Astrocyte (in vitro differentiated cells and primary cell): Measurements from ENCODE around the gene NPW. TPM values are rescaled to one million over a fixed set of nuclear protein-coding genes. Genes with fewer than 3 reads are reported as not detected.

Experiments used
- DNase-seq: peaks from one replicate; pipeline ENCODE4 v3.0.0-alpha.2; 2010; ENCODE audit warnings: low read depth
- FAIRE-seq: peaks from 2 replicates; lab custom pipeline; 2011; peaks lifted over from hg19 to GRCh38; lab: Jason Lieb, UNC
- H2AFZ ChIP-seq: 2 replicates; pipeline ENCODE4 v1.6.0; 2012; ENCODE audit warnings: low read depth, low read length, inconsistent platforms
- H3K27ac ChIP-seq: 2 replicates; pipeline ENCODE4 v1.5.1; 2011; ENCODE audit warnings: low read depth, low read length, inconsistent platforms
- H3K27me3 ChIP-seq: 2 replicates; pipeline ENCODE4 v1.6.0; 2011; ENCODE audit warnings: low read length, inconsistent platforms; ENCODE audit not compliant: insufficient read depth
- H3K36me3 ChIP-seq: 2 replicates; pipeline ENCODE4 v1.5.1; 2011; ENCODE audit warnings: low read length, inconsistent platforms; ENCODE audit not compliant: insufficient read depth
- H3K4me1 ChIP-seq: 2 replicates; pipeline ENCODE4 v1.5.1; 2011; ENCODE audit warnings: low read length, inconsistent platforms; ENCODE audit not compliant: insufficient read depth
- H3K4me2 ChIP-seq: 2 replicates; pipeline ENCODE4 v1.6.0; 2012; ENCODE audit warnings: low read length, inconsistent platforms
- H3K4me3 ChIP-seq: 2 replicates; pipeline ENCODE4 v1.5.1; 2011; ENCODE audit warnings: low read depth, mild to moderate bottlenecking, low read length, inconsistent platforms; ENCODE audit not compliant: insufficient read depth
- H3K79me2 ChIP-seq: 2 replicates; pipeline ENCODE4 v1.6.0; 2012; ENCODE audit warnings: mild to moderate bottlenecking, low read length, inconsistent platforms; ENCODE audit not compliant: insufficient read depth
- H3K9ac ChIP-seq: 2 replicates; pipeline ENCODE4 v1.6.0; 2012; ENCODE audit warnings: mild to moderate bottlenecking, low read length, inconsistent platforms
- H3K9me3 ChIP-seq: 2 replicates; pipeline ENCODE4 v1.5.1; 2012; ENCODE audit warnings: low read depth, mild to moderate bottlenecking, low read length, inconsistent platforms; ENCODE audit not compliant: insufficient read depth
- H4K20me1 ChIP-seq: 2 replicates; pipeline ENCODE4 v1.6.0; 2012; ENCODE audit warnings: low read length, inconsistent platforms; ENCODE audit not compliant: insufficient read depth
- H3K27ac Mint-ChIP-seq: one replicate; pipeline ENCODE4 v1.8.0; 2021; ENCODE audit warnings: mild to moderate bottlenecking, mixed read lengths; ENCODE audit not compliant: unreplicated experiment
- H3K27me3 Mint-ChIP-seq: one replicate; pipeline ENCODE4 v1.8.0; 2021; ENCODE audit warnings: low read depth, mixed read lengths; ENCODE audit not compliant: unreplicated experiment
- H3K36me3 Mint-ChIP-seq: one replicate; pipeline ENCODE4 v1.8.0; 2021; ENCODE audit warnings: low read depth, mixed read lengths; ENCODE audit not compliant: unreplicated experiment
- H3K4me1 Mint-ChIP-seq: one replicate; pipeline ENCODE4 v1.8.0; 2021; ENCODE audit warnings: low read depth, mixed read lengths; ENCODE audit not compliant: unreplicated experiment
- H3K4me3 Mint-ChIP-seq: one replicate; pipeline ENCODE4 v1.8.0; 2021; ENCODE audit warnings: mild to moderate bottlenecking, moderate library complexity, mixed read lengths; ENCODE audit not compliant: unreplicated experiment
- H3K9me3 Mint-ChIP-seq: one replicate; pipeline ENCODE4 v1.8.0; 2021; ENCODE audit warnings: mild to moderate bottlenecking, mixed read lengths; ENCODE audit not compliant: unreplicated experiment
- EZH2 ChIP-seq: IDR thresholded peaks from 2 replicates; pipeline ENCODE4 v1.6.1; 2012; ENCODE audit warnings: mild to moderate bottlenecking, low read length, inconsistent platforms; ENCODE audit not compliant: insufficient read depth
- total RNA-seq: library from RNA; stranded (reverse); gene quantifications from 2 replicates; pipeline ENCODE4 v1.2.1, GENCODE V29; 2021
- TF ChIP-seq, protein P1 (sequence below): IDR thresholded peaks from 2 replicates; pipeline ENCODE4 v1.5.1; 2011; ENCODE audit warnings: low read depth, mild to moderate bottlenecking, inconsistent platforms, low read length, moderate library complexity; ENCODE audit not compliant: insufficient read depth

NPW gene
- total RNA-seq, 1 donor from 2014 or later, result 2.1 TPM

DNA sequence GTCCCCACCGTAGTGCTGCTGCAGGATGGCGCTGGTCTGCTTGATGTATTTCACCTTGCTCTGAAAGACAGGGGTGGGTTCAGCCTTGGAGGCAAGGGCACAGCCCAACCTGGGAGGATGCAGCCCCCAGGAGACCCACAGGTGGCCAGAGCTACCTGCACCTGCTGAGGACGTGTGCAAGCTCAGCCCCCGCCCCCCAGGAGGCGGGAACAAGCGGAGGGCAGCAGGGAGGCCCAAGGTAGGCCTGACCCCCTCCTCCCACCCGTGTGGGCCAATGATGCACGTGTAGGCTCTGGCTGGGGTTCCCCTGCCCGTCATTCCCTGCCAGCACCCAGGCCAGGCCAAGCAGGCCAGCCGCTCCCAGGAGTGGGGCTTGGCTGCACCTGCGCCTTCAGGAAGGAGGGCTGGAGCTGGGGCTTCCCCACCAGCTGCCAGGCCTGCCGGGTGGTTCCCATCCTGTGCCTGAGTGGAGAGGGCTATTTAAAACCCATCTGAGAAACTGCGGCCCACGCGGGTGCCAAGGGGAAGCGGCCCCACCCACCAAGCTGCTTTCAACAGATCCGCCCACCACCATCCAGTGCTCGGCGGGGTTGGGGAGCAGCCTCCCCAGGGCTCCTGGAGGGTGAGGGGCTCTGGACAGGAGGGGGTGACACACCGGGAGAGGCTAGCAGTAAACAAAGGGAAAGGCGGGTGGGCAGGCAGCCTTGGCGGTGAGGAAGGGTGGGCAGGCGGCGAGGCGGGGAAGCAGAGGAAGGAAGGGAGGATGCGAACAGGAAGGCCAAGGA is 24.3 kb downstream of the NPW start:
- Histone ChIP-seq H3K4me1 (peaks cover 40% of the 10 kb centered on the region), H3K4me3 (no peak overlapping the region), H3K4me2 (no peak overlapping the region), H3K9me3 (no peaks in the 10 kb centered on the region), H3K9ac (no peak overlapping the region), H3K79me2 (peaks cover 11% of the 10 kb centered on the region), H3K27me3 (no peaks in the 10 kb centered on the region), H3K36me3 (no peaks in the 10 kb centered on the region), H3K27ac (no peak overlapping the region), H4K20me1 (peaks cover 3% of the 10 kb centered on the region), H2AFZ (no peak overlapping the region)
- peaks cover 3% of the 10 kb centered on the region for H3K36me3 Mint-ChIP-seq
- H3K4me1 Mint-ChIP-seq, result peaks cover 8% of the 10 kb centered on the region
- H3K9me3 Mint-ChIP-seq, result no peaks in the 10 kb centered on the region
- no peak overlapping the region for H3K27ac Mint-ChIP-seq
- TF ChIP-seq, protein P1, sequence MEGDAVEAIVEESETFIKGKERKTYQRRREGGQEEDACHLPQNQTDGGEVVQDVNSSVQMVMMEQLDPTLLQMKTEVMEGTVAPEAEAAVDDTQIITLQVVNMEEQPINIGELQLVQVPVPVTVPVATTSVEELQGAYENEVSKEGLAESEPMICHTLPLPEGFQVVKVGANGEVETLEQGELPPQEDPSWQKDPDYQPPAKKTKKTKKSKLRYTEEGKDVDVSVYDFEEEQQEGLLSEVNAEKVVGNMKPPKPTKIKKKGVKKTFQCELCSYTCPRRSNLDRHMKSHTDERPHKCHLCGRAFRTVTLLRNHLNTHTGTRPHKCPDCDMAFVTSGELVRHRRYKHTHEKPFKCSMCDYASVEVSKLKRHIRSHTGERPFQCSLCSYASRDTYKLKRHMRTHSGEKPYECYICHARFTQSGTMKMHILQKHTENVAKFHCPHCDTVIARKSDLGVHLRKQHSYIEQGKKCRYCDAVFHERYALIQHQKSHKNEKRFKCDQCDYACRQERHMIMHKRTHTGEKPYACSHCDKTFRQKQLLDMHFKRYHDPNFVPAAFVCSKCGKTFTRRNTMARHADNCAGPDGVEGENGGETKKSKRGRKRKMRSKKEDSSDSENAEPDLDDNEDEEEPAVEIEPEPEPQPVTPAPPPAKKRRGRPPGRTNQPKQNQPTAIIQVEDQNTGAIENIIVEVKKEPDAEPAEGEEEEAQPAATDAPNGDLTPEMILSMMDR, result no peak
- no peak for TF ChIP-seq EZH2
- DNase-seq, result no peak
- H3K27me3 Mint-ChIP-seq, result no peaks in the 10 kb centered on the region
- FAIRE-seq, result no peak
- H3K4me3 Mint-ChIP-seq, result no peak overlapping the region

DNA sequence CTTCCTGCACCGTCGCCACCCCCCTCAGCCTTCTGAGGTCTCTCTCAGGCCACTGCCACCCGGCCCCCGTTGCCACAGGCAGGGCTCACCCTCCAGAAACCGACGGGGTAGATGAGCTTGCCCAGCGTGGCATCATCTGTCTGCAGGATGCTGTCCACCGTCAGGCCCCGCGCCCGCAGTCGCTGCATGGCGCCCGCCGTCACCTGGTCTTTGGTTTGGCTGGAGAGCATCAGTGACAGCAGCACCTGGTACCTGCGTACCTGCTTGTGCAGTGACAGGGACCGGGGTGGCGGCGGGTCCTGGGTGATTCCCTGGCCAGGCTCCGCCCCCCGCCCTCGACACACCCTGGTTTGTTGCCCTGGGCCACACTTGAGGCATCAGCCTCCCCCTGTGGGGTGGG is 25.0 kb downstream of the NPW start:
- Mint-ChIP-seq H3K27me3 (no peaks in the 10 kb centered on the region), H3K27ac (no peak overlapping the region), H3K9me3 (no peaks in the 10 kb centered on the region), H3K36me3 (peaks cover 3% of the 10 kb centered on the region), H3K4me3 (no peak overlapping the region), H3K4me1 (peaks cover 7% of the 10 kb centered on the region)
- FAIRE-seq (no peak), DNase-seq (no peak)
- Histone ChIP-seq H3K27ac (no peak overlapping the region), H3K4me3 (no peak overlapping the region), H3K4me1 (peaks cover 33% of the 10 kb centered on the region), H3K27me3 (no peaks in the 10 kb centered on the region), H3K36me3 (no peaks in the 10 kb centered on the region), H3K79me2 (peaks cover 15% of the 10 kb centered on the region), H3K9me3 (no peaks in the 10 kb centered on the region), H2AFZ (no peak overlapping the region), H3K4me2 (no peak overlapping the region), H3K9ac (no peak overlapping the region), H4K20me1 (peaks cover 3% of the 10 kb centered on the region)
- TF ChIP-seq EZH2, result no peak
- TF ChIP-seq, protein P1, result no peak
